ENCODE data around the gene IGF1R. TPM values are rescaled to one million over a fixed set of nuclear protein-coding genes. Genes with fewer than 3 reads are reported as not detected.

Gene IGF1R
- total and polyA plus RNA-seq, 2 donors (not counting 3 experiments of a cell fraction or from before 2014, with no cell fraction given): 16.1 to 59.1 TPM

DNA sequence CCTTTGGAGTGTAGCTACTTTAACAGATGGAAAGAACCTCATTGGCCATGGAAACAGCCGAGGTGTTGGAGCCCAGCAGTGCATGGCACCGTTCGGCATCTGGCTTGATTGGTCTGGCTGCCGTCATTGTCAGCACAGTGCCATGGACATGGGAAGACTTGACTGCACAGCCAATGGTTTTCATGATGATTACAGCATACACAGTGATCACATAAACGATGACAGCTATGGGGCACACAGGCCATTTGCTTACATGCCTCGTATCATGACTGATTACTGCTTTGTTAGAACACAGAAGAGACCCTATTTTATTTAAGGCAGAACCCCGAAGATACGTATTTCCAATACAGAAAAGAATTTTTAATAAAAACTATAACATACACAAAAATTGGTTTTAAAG, 315.1 kb downstream of the IGF1R start:
- TF ChIP-seq POLR2A (IDR thresholded peaks at IDR 0.05; ENCODE audit: low read depth, low read length): no peak
- no peak for TF ChIP-seq POLR2AphosphoS5 (IDR thresholded peaks at IDR 0.05; ENCODE audit: insufficient read depth, low read depth, low read length)
- no peak for TF ChIP-seq FOS (IDR thresholded peaks at IDR 0.05; ENCODE audit: borderline replicate concordance, insufficient read depth, low read length)
- no peak for TF ChIP-seq CTCF (IDR thresholded peaks at IDR 0.05; ENCODE audit: extremely low read depth in 1 of 2, insufficient read depth in 1 of 2, low read depth in 1 of 2, low read length in 2 of 2)

GRCh38 chr15:98964466-98965133, 316.3 kb downstream of the IGF1R start:
- CTCF ChIA-PET: no interaction called here
- DNase-seq (ENCODE audit: low read depth, low spot score) (no peak), FAIRE-seq (no peak)
- dilution Hi-C loops (cut with MboI; ENCODE audit: extremely low pct_ligation_motif_present, low sequenced_read_pairs) (no loop called here), intact Hi-C loops (cut with micrococcal nuclease) (no loop called here)
- no peaks in the 10 kb centered on the region for H4K20me1 ChIP-seq (replicated peaks; ENCODE audit: control insufficient read depth, extremely low read depth, insufficient read depth, low read length)
- H3K4me2 ChIP-seq (ENCODE audit: insufficient read depth, low read length): no peak overlapping the region
- H3K36me3 ChIP-seq (ENCODE audit: control insufficient read depth in 2 of 2, extremely low read depth in 1 of 2, insufficient read depth in 2 of 2, low read length in 2 of 2): peaks cover 0 to 15% of the 10 kb centered on the region in 2 experiments
- TF ChIP-seq POLR2AphosphoS5 (IDR thresholded peaks at IDR 0.05; ENCODE audit: insufficient read depth, low read depth, low read length): no peak
- no peak for TF ChIP-seq CTCF (IDR thresholded peaks at IDR 0.05; ENCODE audit: extremely low read depth in 1 of 2, insufficient read depth in 1 of 2, low read depth in 1 of 2, low read length in 2 of 2)
- TF ChIP-seq MYC (IDR thresholded peaks at IDR 0.05; ENCODE audit: low read depth, low read length): no peak
- no peak for TF ChIP-seq EZH2 (IDR thresholded peaks at IDR 0.05; ENCODE audit: borderline replicate concordance, low read depth, low read length, severe bottlenecking)
- TF ChIP-seq POLR2A (IDR thresholded peaks at IDR 0.05; ENCODE audit: low read depth, low read length): no peak
- TF ChIP-seq GATA2 (IDR thresholded peaks at IDR 0.05; ENCODE audit: insufficient read depth, insufficient read length, low read depth, low read length): no peak
- TF ChIP-seq FOS (IDR thresholded peaks at IDR 0.05; ENCODE audit: borderline replicate concordance, insufficient read depth, low read length): no peak
- no peak for TF ChIP-seq JUN (IDR thresholded peaks at IDR 0.05; ENCODE audit: borderline replicate concordance, insufficient read depth, insufficient read length, low read depth)
- TF ChIP-seq, protein P1, sequence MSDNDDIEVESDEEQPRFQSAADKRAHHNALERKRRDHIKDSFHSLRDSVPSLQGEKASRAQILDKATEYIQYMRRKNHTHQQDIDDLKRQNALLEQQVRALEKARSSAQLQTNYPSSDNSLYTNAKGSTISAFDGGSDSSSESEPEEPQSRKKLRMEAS (IDR thresholded peaks at IDR 0.05; ENCODE audit: insufficient read depth, insufficient read length): no peak
- no peaks in the 10 kb centered on the region for H3K4me1 ChIP-seq (ENCODE audit: control insufficient read depth, extremely low read depth, insufficient read depth, low read length)
- H3K79me2 ChIP-seq (ENCODE audit: control insufficient read depth, insufficient read depth, low read length): no peaks in the 10 kb centered on the region
- H3K27me3 ChIP-seq (ENCODE audit: control insufficient read depth in 2 of 2, insufficient read depth in 2 of 2, low read length in 2 of 2): no peaks in the 10 kb centered on the region
- no peaks in the 10 kb centered on the region for H3K9me1 ChIP-seq (replicated peaks; ENCODE audit: control insufficient read depth, extremely low read depth, insufficient read depth, low read length)
- H3K9ac ChIP-seq (replicated peaks; ENCODE audit: extremely low read depth, insufficient read depth, low read length): no peak overlapping the region
- no peak overlapping the region for H3K4me3 ChIP-seq (replicated peaks in 1 of 3; ENCODE audit: insufficient read depth in 1 of 3, low read depth in 1 of 3, low read length in 3 of 3)
- H3K9me3 ChIP-seq (replicated peaks; ENCODE audit: control insufficient read depth, insufficient read depth, low read length): no peaks in the 10 kb centered on the region
- no peak overlapping the region for H3K27ac ChIP-seq (ENCODE audit: insufficient read depth, low read depth, low read length)
- no peak overlapping the region for H2AFZ ChIP-seq (ENCODE audit: low read depth, low read length)
- POLR2A ChIA-PET: no interaction called here
- no TSS peak for BruUV-seq (replicated peaks)

More for the DNA sequence above, 315.1 kb downstream of the IGF1R start:
- POLR2A ChIA-PET: no interaction called here
- FAIRE-seq (no peak), DNase-seq (ENCODE audit: low read depth, low spot score) (no peak)
- H3K4me3 ChIP-seq (replicated peaks in 1 of 3; ENCODE audit: insufficient read depth in 1 of 3, low read depth in 1 of 3, low read length in 3 of 3): no peak overlapping the region
- no peak overlapping the region for H3K27ac ChIP-seq (ENCODE audit: insufficient read depth, low read depth, low read length)
- no peaks in the 10 kb centered on the region for H3K9me1 ChIP-seq (replicated peaks; ENCODE audit: control insufficient read depth, extremely low read depth, insufficient read depth, low read length)
- CTCF ChIA-PET: no interaction called here
- H3K4me2 ChIP-seq (ENCODE audit: insufficient read depth, low read length): no peak overlapping the region
- H4K20me1 ChIP-seq (replicated peaks; ENCODE audit: control insufficient read depth, extremely low read depth, insufficient read depth, low read length): no peaks in the 10 kb centered on the region
- H2AFZ ChIP-seq (ENCODE audit: low read depth, low read length): no peak overlapping the region
- dilution Hi-C loops (cut with MboI; ENCODE audit: extremely low pct_ligation_motif_present, low sequenced_read_pairs) (no loop called here), intact Hi-C loops (cut with micrococcal nuclease) (no loop called here)
- H3K4me1 ChIP-seq (ENCODE audit: control insufficient read depth, extremely low read depth, insufficient read depth, low read length): no peaks in the 10 kb centered on the region
- BruUV-seq (replicated peaks): no TSS peak
- H3K36me3 ChIP-seq (ENCODE audit: control insufficient read depth in 2 of 2, extremely low read depth in 1 of 2, insufficient read depth in 2 of 2, low read length in 2 of 2): peaks cover 0 to 15% of the 10 kb centered on the region in 2 experiments
- no peaks in the 10 kb centered on the region for H3K79me2 ChIP-seq (ENCODE audit: control insufficient read depth, insufficient read depth, low read length)
- no peak overlapping the region for H3K9ac ChIP-seq (replicated peaks; ENCODE audit: extremely low read depth, insufficient read depth, low read length)
- H3K9me3 ChIP-seq (replicated peaks; ENCODE audit: control insufficient read depth, insufficient read depth, low read length): no peaks in the 10 kb centered on the region
- no peaks in the 10 kb centered on the region for H3K27me3 ChIP-seq (ENCODE audit: control insufficient read depth in 2 of 2, insufficient read depth in 2 of 2, low read length in 2 of 2)
